OCI-LY1 (cell line): ENCODE data around the gene EPGN.
"Not testable (repeated sequence)": the region's sequence is repeated elsewhere in the genome, so short reads cannot be mapped to it uniquely, and the experiment has no call there.

Experiments
- H2AFZ ChIP-seq: fragments of 200-600 bp; sonication (generic), shearing (Covaris generic); 2 replicates; pipeline ENCODE4 v1.6.0; 2014; ENCODE audit warnings: antibody characterized with exemption, mild to moderate bottlenecking, low read length
- H3F3A ChIP-seq: fragments of 200-600 bp; sonication (generic), shearing (Covaris generic); 2 replicates; pipeline ENCODE4 v1.6.0; 2014; ENCODE audit warnings: mild to moderate bottlenecking, antibody characterized with exemption, low read length, moderate library complexity; ENCODE audit not compliant: insufficient read depth
- H3K27ac ChIP-seq: fragments of 200-600 bp; sonication (generic); 2 replicates; pipeline ENCODE4 v1.5.1; 2014; ENCODE audit warnings: low read length, mixed run types, mild to moderate bottlenecking, low read depth; ENCODE audit not compliant: poor library complexity, severe bottlenecking
- H3K27me3 ChIP-seq: fragments of 200-600 bp; sonication (generic); 2 replicates; pipeline ENCODE4 v1.6.0; 2014; ENCODE audit warnings: antibody characterized with exemption, mild to moderate bottlenecking, low read length, moderate library complexity; ENCODE audit not compliant: insufficient read depth
- H3K36me3 ChIP-seq: fragments of 200-600 bp; sonication (generic); 2 replicates; pipeline ENCODE4 v1.6.1; 2014; ENCODE audit warnings: mild to moderate bottlenecking, antibody characterized with exemption, low read length, moderate library complexity, mixed read lengths; ENCODE audit not compliant: insufficient read depth
- H3K4me1 ChIP-seq: fragments of 200-600 bp; sonication (generic); 2 replicates; pipeline ENCODE4 v1.5.1; 2014; ENCODE audit warnings: mild to moderate bottlenecking, low read length, moderate library complexity; ENCODE audit not compliant: insufficient read depth, severe bottlenecking
- H3K4me2 ChIP-seq: fragments of 200-600 bp; sonication (generic), shearing (Covaris generic); 2 replicates; pipeline ENCODE4 v1.6.1; 2014; ENCODE audit warnings: low read length
- H3K4me3 ChIP-seq: fragments of 200-600 bp; sonication (generic); 2 replicates; pipeline ENCODE4 v1.5.1; 2014; ENCODE audit warnings: low read length, low read depth, mild to moderate bottlenecking, mixed read lengths; ENCODE audit not compliant: poor library complexity, severe bottlenecking
- H3K79me2 ChIP-seq: fragments of 200-600 bp; shearing (Covaris generic); 2 replicates; pipeline ENCODE4 v1.6.1; 2016; ENCODE audit warnings: mixed run types, low read length, mixed read lengths; ENCODE audit not compliant: insufficient read depth
- H3K9ac ChIP-seq: fragments of 200-600 bp; sonication (generic), shearing (Covaris generic); 2 replicates; pipeline ENCODE4 v1.6.1; 2014; ENCODE audit warnings: mild to moderate bottlenecking, low read length, mixed read lengths
- H3K9me2 ChIP-seq: fragments of 200-600 bp; sonication (generic), shearing (Covaris generic); 2 replicates; pipeline ENCODE4 v1.6.1; 2014; ENCODE audit warnings: low read depth, mild to moderate bottlenecking, low read length, mixed read lengths
- H3K9me3 ChIP-seq: fragments of 200-600 bp; shearing (Covaris generic); 2 replicates; pipeline ENCODE4 v1.6.1; 2014; ENCODE audit warnings: low read length, mixed read lengths
- H4K20me1 ChIP-seq: fragments of 200-600 bp; sonication (generic), shearing (Covaris generic); 2 replicates; pipeline ENCODE4 v1.6.0; 2016; ENCODE audit warnings: mild to moderate bottlenecking, low read length; ENCODE audit not compliant: insufficient read depth
- EZH2 ChIP-seq: fragments of 200-600 bp; sonication (generic), shearing (Covaris generic); IDR thresholded peaks from 2 replicates; pipeline ENCODE4 v1.8.0; 2017; ENCODE audit warnings: borderline replicate concordance, mixed run types, mild to moderate bottlenecking, antibody characterized with exemption, low read length, moderate library complexity, mixed read lengths
- TF ChIP-seq, protein P1 (sequence below): fragments of 200-600 bp; sonication (generic), shearing (Covaris generic); IDR thresholded peaks from 2 replicates; pipeline ENCODE4 v1.5.1; 2017; ENCODE audit warnings: mild to moderate bottlenecking, antibody characterized with exemption, low read length, moderate library complexity, mixed read lengths

Gene EPGN

DNA sequence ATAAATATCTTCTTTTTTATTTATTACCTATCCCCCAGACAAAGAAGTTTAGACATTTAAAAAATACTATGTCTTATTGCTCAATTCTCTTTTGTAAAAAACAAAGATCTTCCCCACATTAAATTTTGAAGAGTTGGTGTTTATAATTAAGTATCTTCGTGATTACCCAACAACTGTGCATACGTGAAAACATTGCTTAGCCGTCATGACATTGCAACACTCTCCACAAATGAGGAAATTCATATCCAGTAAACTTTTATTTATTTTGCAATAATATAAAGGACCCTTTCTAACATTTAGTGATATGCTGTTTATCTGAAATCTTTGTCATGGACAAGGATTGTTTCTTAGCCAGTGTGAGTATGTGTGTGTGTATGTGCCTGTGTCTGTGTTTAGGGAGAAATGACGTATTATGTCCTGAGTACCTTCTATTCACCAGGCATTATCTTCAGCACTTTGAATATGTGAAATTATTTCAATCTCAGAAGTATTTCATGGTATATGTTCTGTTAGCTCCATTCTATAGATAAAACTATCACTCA is 30.6 kb downstream of the EPGN start:
- no peaks in the 10 kb centered on the region for H4K20me1 ChIP-seq
- H3K27me3 ChIP-seq: no peaks in the 10 kb centered on the region
- H3K79me2 ChIP-seq: no peaks in the 10 kb centered on the region
- H3K4me2 ChIP-seq: no peak overlapping the region
- H3K36me3 ChIP-seq: no peaks in the 10 kb centered on the region
- peaks cover 7% of the 10 kb centered on the region; the same call in 1 of the 2 replicates for H3K9me3 ChIP-seq
- no peak overlapping the region for H3K27ac ChIP-seq
- no peak for TF ChIP-seq EZH2
- TF ChIP-seq, protein P1, sequence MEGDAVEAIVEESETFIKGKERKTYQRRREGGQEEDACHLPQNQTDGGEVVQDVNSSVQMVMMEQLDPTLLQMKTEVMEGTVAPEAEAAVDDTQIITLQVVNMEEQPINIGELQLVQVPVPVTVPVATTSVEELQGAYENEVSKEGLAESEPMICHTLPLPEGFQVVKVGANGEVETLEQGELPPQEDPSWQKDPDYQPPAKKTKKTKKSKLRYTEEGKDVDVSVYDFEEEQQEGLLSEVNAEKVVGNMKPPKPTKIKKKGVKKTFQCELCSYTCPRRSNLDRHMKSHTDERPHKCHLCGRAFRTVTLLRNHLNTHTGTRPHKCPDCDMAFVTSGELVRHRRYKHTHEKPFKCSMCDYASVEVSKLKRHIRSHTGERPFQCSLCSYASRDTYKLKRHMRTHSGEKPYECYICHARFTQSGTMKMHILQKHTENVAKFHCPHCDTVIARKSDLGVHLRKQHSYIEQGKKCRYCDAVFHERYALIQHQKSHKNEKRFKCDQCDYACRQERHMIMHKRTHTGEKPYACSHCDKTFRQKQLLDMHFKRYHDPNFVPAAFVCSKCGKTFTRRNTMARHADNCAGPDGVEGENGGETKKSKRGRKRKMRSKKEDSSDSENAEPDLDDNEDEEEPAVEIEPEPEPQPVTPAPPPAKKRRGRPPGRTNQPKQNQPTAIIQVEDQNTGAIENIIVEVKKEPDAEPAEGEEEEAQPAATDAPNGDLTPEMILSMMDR: no peak
- no peaks in the 10 kb centered on the region for H3F3A ChIP-seq
- no peak overlapping the region for H3K9ac ChIP-seq
- H3K4me1 ChIP-seq: no peaks in the 10 kb centered on the region
- H3K4me3 ChIP-seq: no peak overlapping the region
- H2AFZ ChIP-seq: no peak overlapping the region
- H3K9me2 ChIP-seq: no peaks in the 10 kb centered on the region

DNA sequence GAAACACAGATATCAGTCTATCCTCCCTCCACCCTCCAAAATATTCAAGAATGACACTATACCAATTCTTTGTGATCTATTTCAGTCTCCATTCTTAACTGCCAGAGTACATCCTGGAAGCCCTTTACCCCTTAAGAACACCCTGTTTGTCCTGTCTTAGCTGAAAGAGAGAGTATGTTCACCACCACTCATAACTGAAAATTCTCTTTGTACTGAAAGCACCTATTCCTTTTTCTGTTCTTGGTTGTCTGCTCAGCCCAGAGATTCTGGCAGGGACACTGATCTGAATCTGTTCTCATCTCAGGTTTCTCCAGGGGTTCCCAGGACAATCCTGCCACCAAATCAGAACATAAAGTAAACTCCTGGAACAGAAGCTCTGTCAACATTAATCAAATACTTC is 31.2 kb downstream of the EPGN start:
- Histone ChIP-seq H3K27ac (no peak overlapping the region), H3K36me3 (no peaks in the 10 kb centered on the region), H3K27me3 (no peaks in the 10 kb centered on the region), H4K20me1 (no peaks in the 10 kb centered on the region), H3K79me2 (no peaks in the 10 kb centered on the region), H2AFZ (no peak overlapping the region), H3K4me1 (no peaks in the 10 kb centered on the region), H3K9me3 (peaks cover 12% of the 10 kb centered on the region; the same call in 1 of the 2 replicates), H3K9me2 (no peaks in the 10 kb centered on the region), H3K4me3 (no peak overlapping the region), H3F3A (no peaks in the 10 kb centered on the region), H3K9ac (no peak overlapping the region), H3K4me2 (no peak overlapping the region)
- no peak for TF ChIP-seq EZH2
- TF ChIP-seq, protein P1: no peak

DNA sequence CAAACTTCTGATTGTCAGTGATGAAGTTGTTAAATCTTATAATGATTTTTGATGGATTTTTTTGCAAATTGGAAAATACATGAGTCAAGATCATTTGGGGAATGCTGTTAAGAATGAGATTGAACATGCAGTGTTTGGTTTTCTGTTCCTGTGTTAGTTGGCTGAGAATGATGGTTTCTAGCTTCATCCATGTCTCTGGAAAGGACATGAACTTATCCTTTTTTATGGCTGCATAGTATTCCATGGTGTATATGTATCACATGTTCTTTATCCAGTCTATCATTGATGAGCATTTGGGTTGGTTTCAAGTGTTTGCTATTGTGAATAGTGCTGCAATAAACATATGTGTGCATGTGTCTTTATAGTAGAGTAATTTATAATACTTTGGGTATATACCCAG is 32.2 kb downstream of the EPGN start:
- not testable (repeated sequence) for H3K9me2 ChIP-seq, H3K79me2 ChIP-seq, H3K4me2 ChIP-seq, H3K27me3 ChIP-seq, H3K9ac ChIP-seq, H2AFZ ChIP-seq, H3K4me1 ChIP-seq, H3K36me3 ChIP-seq, H3K27ac ChIP-seq, H3F3A ChIP-seq, H4K20me1 ChIP-seq, H3K4me3 ChIP-seq
- H3K9me3 ChIP-seq: peaks cover 12% of the 10 kb centered on the region; the same call in 1 of the 2 replicates

DNA sequence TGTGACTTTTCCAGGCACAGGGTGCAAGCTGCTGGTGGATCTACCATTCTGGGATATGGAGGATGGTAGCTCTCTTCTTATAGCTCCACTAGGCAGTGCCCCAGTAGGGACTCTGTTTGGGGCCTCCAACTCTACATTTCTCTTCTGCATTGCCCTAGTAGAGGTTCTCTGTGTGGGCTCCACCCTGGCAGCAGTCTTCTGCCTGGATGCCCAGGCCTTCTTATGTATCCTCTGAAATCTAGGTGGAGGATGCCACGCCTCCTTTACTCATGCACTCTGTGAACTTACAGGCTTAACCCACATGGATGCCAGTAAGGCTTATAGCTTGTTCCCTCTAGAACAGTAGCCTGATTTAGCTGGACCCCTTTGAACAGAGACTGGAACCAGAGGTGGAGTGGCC is 35.8 kb downstream of the EPGN start:
- Histone ChIP-seq H3K4me2 (no peak overlapping the region), H3K9me3 (peaks cover 12% of the 10 kb centered on the region; the same call in 1 of the 2 replicates), H3K27me3 (no peaks in the 10 kb centered on the region), H3F3A (no peaks in the 10 kb centered on the region), H3K27ac (no peak overlapping the region), H3K9ac (no peak overlapping the region), H3K4me1 (no peaks in the 10 kb centered on the region), H3K79me2 (no peaks in the 10 kb centered on the region), H3K4me3 (no peak overlapping the region), H2AFZ (no peak overlapping the region), H3K9me2 (no peaks in the 10 kb centered on the region), H3K36me3 (no peaks in the 10 kb centered on the region), H4K20me1 (no peaks in the 10 kb centered on the region)
- TF ChIP-seq EZH2: no peak
- TF ChIP-seq, protein P1: no peak
